MCF 10A (cell line): ENCODE data around the gene ARID5B. TPM values are rescaled to one million over a fixed set of nuclear protein-coding genes. Genes with fewer than 3 reads are reported as not detected.

Experiments used
- BruUV-seq: library from RNA; stranded (reverse); fragments of 400-500 nt; replicated peaks from 2 replicates; lab custom pipeline; 2021; lab: Mats Ljungman, UMichigan
- CTCF ChIA-PET: fragments of 300-600 bp; sonication (Branson Sonifier 250); formaldehyde crosslinking; extraction: SDS; loops from one replicate; lab custom pipeline; 2021; ENCODE audit warnings: antibody characterized with exemption, inconsistent platforms; lab: Yijun Ruan, JAX
- POLR2A ChIA-PET: fragments of 300-600, 350-650 bp; sonication (Branson Sonifier 250); formaldehyde crosslinking; extraction: SDS; loops from one replicate; lab custom pipeline; 2020; ENCODE audit warnings: antibody characterized with exemption, inconsistent platforms; lab: Yijun Ruan, JAX
- DNase-seq: peaks from one replicate; pipeline ENCODE4 v3.0.0-alpha.2; 2018; ENCODE audit not compliant: unreplicated experiment
- H3K27ac Mint-ChIP-seq: one replicate; pipeline ENCODE4 v1.8.0; 2022; ENCODE audit warnings: mild to moderate bottlenecking, low read depth, mixed read lengths; ENCODE audit not compliant: unreplicated experiment
- H3K27me3 Mint-ChIP-seq: one replicate; pipeline ENCODE4 v1.8.0; 2022; ENCODE audit warnings: mixed read lengths; ENCODE audit not compliant: insufficient read depth, unreplicated experiment
- H3K36me3 Mint-ChIP-seq: one replicate; pipeline ENCODE4 v1.8.0; 2022; ENCODE audit warnings: mild to moderate bottlenecking, moderate library complexity, mixed read lengths; ENCODE audit not compliant: insufficient read depth, unreplicated experiment
- H3K4me1 Mint-ChIP-seq: one replicate; pipeline ENCODE4 v1.8.0; 2022; ENCODE audit warnings: mixed read lengths; ENCODE audit not compliant: insufficient read depth, unreplicated experiment
- H3K4me3 Mint-ChIP-seq: one replicate; pipeline ENCODE4 v1.8.0; 2022; ENCODE audit warnings: mild to moderate bottlenecking, moderate library complexity, mixed read lengths; ENCODE audit not compliant: unreplicated experiment
- H3K9me3 Mint-ChIP-seq: one replicate; pipeline ENCODE4 v1.8.0; 2022; ENCODE audit warnings: mixed read lengths; ENCODE audit not compliant: unreplicated experiment
- intact Hi-C: fragments of 100-400 bp; cut with micrococcal nuclease; formaldehyde crosslinking; loops from 2 replicates; pipeline ENCODE4 v1.14.1; 2022
- total RNA-seq: library from RNA; stranded (reverse); gene quantifications from 2 replicates; pipeline ENCODE4 v1.2.3, GENCODE V29; 2022
- TF ChIP-seq, protein P1 (sequence below): fragments of 200-600 bp; IDR thresholded peaks from one replicate; pipeline ENCODE4 v1.8.0; 2022; ENCODE audit warnings: antibody characterized with exemption, mild to moderate bottlenecking; ENCODE audit not compliant: unreplicated experiment

Gene ARID5B
- total RNA-seq, 1 experiment from 2014 or later, result 12.2 TPM

DNA sequence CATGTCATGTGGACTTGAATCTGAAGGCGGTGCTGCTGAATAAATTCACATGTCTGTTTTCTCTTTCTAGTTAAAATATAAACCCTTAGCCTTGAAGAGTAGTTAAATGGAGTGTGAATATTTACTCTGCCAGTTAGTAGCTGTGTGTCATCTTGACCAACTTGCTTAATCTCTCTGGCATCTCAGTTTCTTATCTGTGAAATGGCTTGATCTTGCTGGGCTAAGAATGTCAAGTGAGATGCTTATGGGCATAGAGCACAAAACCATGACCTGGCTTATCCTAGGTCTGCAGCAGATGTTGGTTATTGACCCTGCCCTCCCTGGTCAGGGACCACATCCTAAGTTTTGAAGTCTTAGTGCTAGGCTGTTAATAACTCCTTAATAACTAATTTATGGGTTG, 16.6 kb downstream of the ARID5B start:
- Mint-ChIP-seq H3K27ac (no peak overlapping the region), H3K27me3 (no peaks in the 10 kb centered on the region), H3K9me3 (no peaks in the 10 kb centered on the region), H3K4me1 (peaks cover 2% of the 10 kb centered on the region), H3K4me3 (no peak overlapping the region), H3K36me3 (no peaks in the 10 kb centered on the region)
- POLR2A ChIA-PET, result interaction anchor here (0.7 to 1.3 kb wide), 2 partner anchors 8 to 12 kb away, joined by 3 to 5 read pairs; no protein-coding TSS in a partner anchor
- no peak for DNase-seq
- no TSS peak for BruUV-seq
- TF ChIP-seq, protein P1, sequence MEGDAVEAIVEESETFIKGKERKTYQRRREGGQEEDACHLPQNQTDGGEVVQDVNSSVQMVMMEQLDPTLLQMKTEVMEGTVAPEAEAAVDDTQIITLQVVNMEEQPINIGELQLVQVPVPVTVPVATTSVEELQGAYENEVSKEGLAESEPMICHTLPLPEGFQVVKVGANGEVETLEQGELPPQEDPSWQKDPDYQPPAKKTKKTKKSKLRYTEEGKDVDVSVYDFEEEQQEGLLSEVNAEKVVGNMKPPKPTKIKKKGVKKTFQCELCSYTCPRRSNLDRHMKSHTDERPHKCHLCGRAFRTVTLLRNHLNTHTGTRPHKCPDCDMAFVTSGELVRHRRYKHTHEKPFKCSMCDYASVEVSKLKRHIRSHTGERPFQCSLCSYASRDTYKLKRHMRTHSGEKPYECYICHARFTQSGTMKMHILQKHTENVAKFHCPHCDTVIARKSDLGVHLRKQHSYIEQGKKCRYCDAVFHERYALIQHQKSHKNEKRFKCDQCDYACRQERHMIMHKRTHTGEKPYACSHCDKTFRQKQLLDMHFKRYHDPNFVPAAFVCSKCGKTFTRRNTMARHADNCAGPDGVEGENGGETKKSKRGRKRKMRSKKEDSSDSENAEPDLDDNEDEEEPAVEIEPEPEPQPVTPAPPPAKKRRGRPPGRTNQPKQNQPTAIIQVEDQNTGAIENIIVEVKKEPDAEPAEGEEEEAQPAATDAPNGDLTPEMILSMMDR, result no peak
- CTCF ChIA-PET, result no interaction called here
- intact Hi-C loops, result no loop called here

DNA sequence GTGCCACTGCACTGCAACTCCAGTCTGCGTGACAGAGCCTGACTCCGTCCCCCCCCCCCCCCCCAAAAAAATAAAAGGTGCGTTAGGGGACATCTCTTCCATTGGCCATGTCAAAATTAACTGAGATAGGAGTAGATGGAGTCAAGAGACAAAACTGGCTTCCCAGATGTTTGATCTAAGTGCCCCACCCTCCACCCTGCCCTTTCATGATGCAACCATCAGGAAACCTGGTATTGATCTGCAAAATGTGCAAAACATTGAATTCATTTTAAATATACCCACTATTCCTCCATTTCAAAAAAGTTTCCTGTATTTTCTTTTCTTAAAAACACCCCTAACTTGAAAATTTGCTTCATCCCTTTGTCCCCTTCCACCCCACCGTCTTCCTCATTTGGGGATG, 17.5 kb downstream of the ARID5B start:
- H3K36me3 Mint-ChIP-seq, result no peaks in the 10 kb centered on the region
- no peak overlapping the region for H3K4me3 Mint-ChIP-seq
- no peak overlapping the region for H3K27ac Mint-ChIP-seq
- no peak for DNase-seq
- no peaks in the 10 kb centered on the region for H3K9me3 Mint-ChIP-seq
- peaks cover 10% of the 10 kb centered on the region for H3K4me1 Mint-ChIP-seq
- CTCF ChIA-PET, result no interaction called here
- POLR2A ChIA-PET, result no interaction called here
- no peaks in the 10 kb centered on the region for H3K27me3 Mint-ChIP-seq
- BruUV-seq, result no TSS peak
- TF ChIP-seq, protein P1, result no peak
- intact Hi-C loops, result no loop called here

DNA sequence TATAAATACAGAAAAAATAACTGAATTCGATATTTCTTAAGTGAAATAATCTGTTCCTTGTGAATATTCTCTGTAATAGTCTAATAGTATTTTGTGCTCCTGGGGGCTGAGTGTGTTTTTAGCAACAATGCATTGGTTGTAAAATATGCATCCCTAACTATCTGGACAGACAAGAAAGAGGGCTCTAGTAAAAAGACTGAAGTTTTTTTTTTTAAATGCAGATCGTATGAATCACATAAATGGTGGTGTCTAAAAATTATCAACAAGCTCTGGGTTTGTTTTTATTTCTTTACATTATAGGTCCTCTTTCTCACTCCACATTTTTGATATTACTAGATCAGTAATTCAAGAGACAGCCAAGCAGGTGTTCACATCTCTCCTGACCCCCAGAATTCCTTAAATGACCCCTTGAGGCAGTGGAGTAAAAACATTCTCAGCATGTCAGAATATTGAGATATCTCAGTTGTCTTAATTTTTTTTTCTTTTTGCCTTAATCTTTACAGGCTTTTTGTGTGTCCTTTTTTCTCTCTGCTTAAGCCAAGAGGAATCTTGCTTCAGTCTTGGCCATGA, 18.2 kb downstream of the ARID5B start:
- CTCF ChIA-PET, result interaction anchor here (0.6 kb wide), 1 partner anchor 776 kb away, joined by 3 read pairs; no protein-coding TSS in a partner anchor
- POLR2A ChIA-PET, result interaction anchor here (1.6 kb wide), 1 partner anchor 14 kb away, joined by 3 read pairs; no protein-coding TSS in a partner anchor
- H3K36me3 Mint-ChIP-seq, result no peaks in the 10 kb centered on the region

DNA sequence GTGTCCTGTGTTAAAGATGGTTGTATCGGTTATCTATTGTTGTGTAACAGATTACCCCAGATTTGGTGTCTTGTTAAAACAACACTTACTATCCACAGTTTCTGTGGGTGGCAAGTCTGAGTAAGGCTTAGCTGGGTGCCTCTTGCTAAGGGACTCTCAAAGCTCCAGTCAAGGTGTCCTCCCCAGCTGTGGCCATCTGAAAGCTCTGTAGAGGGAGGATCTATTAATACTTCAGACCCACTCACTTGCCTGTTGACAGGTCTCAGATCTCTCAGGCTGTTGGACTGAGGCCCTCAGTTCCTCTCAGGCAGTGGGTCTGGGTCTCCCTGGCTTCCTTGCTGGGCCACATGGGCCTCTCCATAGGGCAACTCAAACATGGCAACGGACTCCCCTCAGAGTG, 19.6 kb downstream of the ARID5B start:
- intact Hi-C loops, result no loop called here
- no peaks in the 10 kb centered on the region for H3K27me3 Mint-ChIP-seq
- no peaks in the 10 kb centered on the region for H3K36me3 Mint-ChIP-seq
- no peak overlapping the region for H3K27ac Mint-ChIP-seq
- H3K9me3 Mint-ChIP-seq, result no peaks in the 10 kb centered on the region
- ChIA-PET CTCF (interaction anchor here (0.9 kb wide), 1 partner anchor 122 kb away, joined by 3 read pairs; no protein-coding TSS in a partner anchor), POLR2A (interaction anchor here (1.4 to 1.6 kb wide), 3 partner anchors 12 to 16 kb away, joined by 3 to 4 read pairs (median 4); no protein-coding TSS in a partner anchor)
- TF ChIP-seq, protein P1, result no peak
- peaks cover 10% of the 10 kb centered on the region for H3K4me1 Mint-ChIP-seq
- H3K4me3 Mint-ChIP-seq, result no peak overlapping the region
- no TSS peak for BruUV-seq
- DNase-seq, result no peak

More for the DNA sequence above, 18.2 kb downstream of the ARID5B start:
- no peaks in the 10 kb centered on the region for H3K9me3 Mint-ChIP-seq
- no peak for DNase-seq
- H3K27me3 Mint-ChIP-seq, result no peaks in the 10 kb centered on the region
- H3K27ac Mint-ChIP-seq, result no peak overlapping the region
- intact Hi-C loops, result no loop called here
- TF ChIP-seq, protein P1, result no peak
- no TSS peak for BruUV-seq
- no peak overlapping the region for H3K4me3 Mint-ChIP-seq
- peaks cover 10% of the 10 kb centered on the region for H3K4me1 Mint-ChIP-seq
